Common myeloid progenitor, CD34-positive (primary cell): Measurements from ENCODE around the gene ZC3H12A. TPM values are rescaled to one million over a fixed set of nuclear protein-coding genes. Genes with fewer than 3 reads are reported as not detected.
A peak's percentile ranks its signal among the peaks of the same experiment; 100 is the strongest.

Source experiments
- CTCF ChIA-PET: fragments of 350-600 bp; sonication (Branson Sonifier 250); formaldehyde crosslinking; loops from one replicate; lab custom pipeline; 2021; ENCODE audit warnings: antibody characterized with exemption; lab: Charles Lee
- POLR2A ChIA-PET: fragments of 350-600 bp; sonication (Branson Sonifier 250); formaldehyde crosslinking; loops from one replicate; lab custom pipeline; 2021; ENCODE audit warnings: antibody characterized with exemption; lab: Charles Lee
- DNase-seq, 3 donors: peaks; one replicate each; pipeline versions ENCODE4 v3.0.0 to v3.0.0-alpha.2; 2013
- H3K27ac ChIP-seq, 2 experiments: 1 replicate in 1 of 2; 2 replicates in 1 of 2; pipeline ENCODE4 v1.7.0; 2013; ENCODE audit warnings: inconsistent platforms in 2 of 2, low read length in 2 of 2, mild to moderate bottlenecking in 2 of 2, low read depth in 1 of 2, moderate library complexity in 1 of 2; ENCODE audit not compliant: severe bottlenecking in 2 of 2, insufficient read depth in 1 of 2, poor library complexity in 1 of 2
- H3K27me3 ChIP-seq, 5 experiments: replicated peaks in 2 of 5; 1 replicate in 3 of 5; 2 replicates in 2 of 5; pipeline versions ENCODE4 v1.6.1 to v1.7.0; 2013; ENCODE audit warnings: low read length in 4 of 5, mild to moderate bottlenecking in 2 of 5, moderate library complexity in 2 of 5, inconsistent platforms in 1 of 5; ENCODE audit not compliant: insufficient read depth in 5 of 5, control insufficient read depth in 4 of 5
- H3K36me3 ChIP-seq, 4 experiments: 1 replicate in 2 of 4; 2 replicates in 2 of 4; pipeline versions ENCODE4 v1.6.1 to v1.7.0; 2013; ENCODE audit warnings: low read length in 3 of 4, control low read depth in 1 of 4, mild to moderate bottlenecking in 1 of 4; ENCODE audit not compliant: control insufficient read depth in 4 of 4, insufficient read depth in 4 of 4
- H3K4me1 ChIP-seq, 4 experiments: 1 replicate in 3 of 4; 2 replicates in 1 of 4; pipeline versions ENCODE4 v1.6.1 to v1.7.1; 2013; ENCODE audit warnings: low read length in 3 of 4, mild to moderate bottlenecking in 3 of 4, control low read depth in 1 of 4, inconsistent platforms in 1 of 4, moderate library complexity in 1 of 4; ENCODE audit not compliant: control insufficient read depth in 4 of 4, insufficient read depth in 4 of 4; ENCODE audit errors: control extremely low read depth in 1 of 4
- H3K4me3 ChIP-seq, 7 experiments: 1 replicate in 4 of 7; 2 replicates in 3 of 7; pipeline versions ENCODE4 v1.5.1 to v1.7.0; 2013; ENCODE audit warnings: mild to moderate bottlenecking in 7 of 7, low read length in 6 of 7, moderate library complexity in 6 of 7, inconsistent platforms in 2 of 7, low read depth in 2 of 7, control low read depth in 1 of 7; ENCODE audit not compliant: insufficient read depth in 4 of 7, control insufficient read depth in 1 of 7; ENCODE audit errors: extremely low read depth in 1 of 7
- H3K9me3 ChIP-seq, 5 experiments: 1 replicate in 4 of 5; 2 replicates in 1 of 5; pipeline versions ENCODE4 v1.6.1 to v1.7.1; 2013; ENCODE audit warnings: low read length in 4 of 5, mild to moderate bottlenecking in 2 of 5, inconsistent platforms in 1 of 5, low read depth in 1 of 5, moderate library complexity in 1 of 5; ENCODE audit not compliant: control insufficient read depth in 4 of 5, insufficient read depth in 2 of 5; ENCODE audit errors: control extremely low read depth in 1 of 5
- WGBS: methylation state at CpG from one replicate; pipeline ENCODE4 v1.1.5; 2013; ENCODE audit not compliant: insufficient coverage; 5-methylcytosine and 5-hydroxymethylcytosine counted together
- polyA plus RNA-seq: library from polyadenylated mRNA; unstranded; fragments of 120-200 nt; gene quantifications from one replicate; pipeline ENCODE4 v1.2.1, GENCODE V29; 2013

ZC3H12A gene
- 22.7 TPM for polyA plus RNA-seq

GRCh38 chr1:37474046-37474696, at the start of gene ZC3H12A:
Gene ZC3H12A (plus strand): TSS chr1:37474580. CDS start chr1:37475497, 917 bp downstream.
- Histone ChIP-seq H3K4me1 (peaks cover 9 to 77% (median 76%) of the 10 kb centered on the region in 4 experiments), H3K36me3 (peaks cover 0 to 27% (median 3%) of the 10 kb centered on the region in 4 experiments), H3K9me3 (no peaks in the 10 kb centered on the region), H3K4me3 (peak within 1 kb of the TSS; percentile 52 to 92 (median 84)), H3K27ac (peak within 1 kb of the TSS; percentile 75 to 90), H3K27me3 (no peaks in the 10 kb centered on the region)
- ChIA-PET CTCF (interaction anchor here (0.5 to 13.0 kb wide), 6 partner anchors 11 to 1023 kb away, joined by 3 to 146 read pairs (median 8); no protein-coding TSS in a partner anchor), POLR2A (interaction anchor here (1.3 to 3.7 kb wide), 2 partner anchors 8 to 12 kb away, joined by 4 to 26 read pairs; no protein-coding TSS in a partner anchor)
- peak; percentile 89 to 93 (median 93) for DNase-seq
- WGBS = under 1% methylated on average over 49 of the region's 78 CpGs

DNA sequence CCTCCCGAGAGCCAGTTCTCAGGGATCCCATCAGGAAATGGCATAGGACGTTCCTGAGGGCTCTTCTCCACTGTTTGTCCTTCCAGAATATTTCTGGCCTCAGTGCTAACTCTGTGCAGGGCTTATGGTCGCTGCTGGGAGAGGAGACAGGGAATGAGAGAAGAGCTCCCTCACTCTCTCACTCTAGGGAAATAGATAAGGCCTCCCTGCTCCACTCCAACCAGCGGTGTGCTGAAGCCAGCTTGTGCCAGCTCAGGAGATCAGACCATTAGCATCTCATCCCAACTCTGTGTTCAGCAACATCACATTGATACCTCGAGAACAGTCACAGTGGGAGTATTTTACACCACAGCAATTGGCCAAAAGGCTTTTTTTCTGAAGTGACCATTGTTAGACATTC, 49.2 kb upstream of the ZC3H12A start:
- Histone ChIP-seq H3K4me1 (no peaks in the 10 kb centered on the region), H3K27ac (no peak overlapping the region), H3K27me3 (peaks cover 2 to 5% (median 4%) of the 10 kb centered on the region in 5 experiments), H3K36me3 (no peaks in the 10 kb centered on the region), H3K9me3 (no peaks in the 10 kb centered on the region), H3K4me3 (no peak overlapping the region)
- ChIA-PET POLR2A (no interaction called here), CTCF (interaction anchor here (1.5 to 3.0 kb wide), 2 partner anchors 9 to 12 kb away, joined by 4 to 10 read pairs; no protein-coding TSS in a partner anchor)
- WGBS = 75% methylated on average over 4 of the region's 5 CpGs
- DNase-seq = no peak

DNA sequence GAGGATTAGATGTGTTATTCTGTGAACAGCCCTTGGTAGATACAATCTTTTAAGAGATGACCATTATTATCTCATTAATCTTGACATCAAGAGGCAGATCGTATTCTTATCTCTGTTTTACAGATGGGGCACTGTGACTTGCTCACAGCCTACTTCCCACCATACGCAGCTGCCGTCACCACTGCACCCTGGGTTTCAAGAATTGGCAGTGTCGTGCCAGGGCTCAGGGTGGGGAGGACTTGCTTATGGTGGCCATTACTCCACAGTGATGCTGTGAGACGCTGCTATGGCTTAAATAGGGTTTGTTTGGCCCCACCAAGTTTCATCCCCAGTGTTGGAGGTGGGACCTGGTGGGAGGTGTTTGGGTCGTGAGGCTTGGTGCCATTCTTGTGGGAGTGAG, 45.4 kb upstream of the ZC3H12A start:
- Histone ChIP-seq H3K36me3 (no peaks in the 10 kb centered on the region), H3K4me3 (no peak overlapping the region), H3K27ac (no peak overlapping the region), H3K4me1 (no peaks in the 10 kb centered on the region), H3K27me3 (peaks cover 2 to 13% (median 6%) of the 10 kb centered on the region in 5 experiments), H3K9me3 (no peaks in the 10 kb centered on the region)
- CTCF ChIA-PET = no interaction called here
- 45% methylated on average over 5 of the region's 6 CpGs for WGBS
- POLR2A ChIA-PET = no interaction called here
- DNase-seq = peak in 2 of 3 donors; percentile 15 to 35

GRCh38 chr1:37430103-37430985, 44.0 kb upstream of the ZC3H12A start:
- H3K36me3 ChIP-seq = no peaks in the 10 kb centered on the region
- POLR2A ChIA-PET = no interaction called here

GRCh38 chr1:37432716-37433115, 41.7 kb upstream of the ZC3H12A start:
- Histone ChIP-seq H3K36me3 (no peaks in the 10 kb centered on the region), H3K27ac (no peak overlapping the region), H3K9me3 (no peaks in the 10 kb centered on the region), H3K4me1 (no peaks in the 10 kb centered on the region), H3K27me3 (peaks cover 2 to 13% (median 6%) of the 10 kb centered on the region in 5 experiments), H3K4me3 (no peak overlapping the region)
- no CpG with 5 or more reads among the region's 12 CpGs for WGBS
- CTCF ChIA-PET = interaction anchor here (1.2 to 1.6 kb wide), 2 partner anchors 9 to 55 kb away, joined by 3 to 5 read pairs; no protein-coding TSS in a partner anchor
- POLR2A ChIA-PET = no interaction called here
- DNase-seq = no peak

More at GRCh38 chr1:37430103-37430985, 44.0 kb upstream of the ZC3H12A start:
- H3K9me3 ChIP-seq = no peaks in the 10 kb centered on the region
- no peaks in the 10 kb centered on the region for H3K4me1 ChIP-seq
- CTCF ChIA-PET = interaction anchor here (0.6 kb wide), 1 partner anchor 767 kb away, joined by 3 read pairs; no protein-coding TSS in a partner anchor
- DNase-seq = no peak
- H3K27ac ChIP-seq = no peak overlapping the region
- no peak overlapping the region for H3K4me3 ChIP-seq
- 94% methylated on average over 9 of the region's 11 CpGs for WGBS
- H3K27me3 ChIP-seq = peaks cover 2 to 13% (median 6%) of the 10 kb centered on the region in 5 experiments

DNA sequence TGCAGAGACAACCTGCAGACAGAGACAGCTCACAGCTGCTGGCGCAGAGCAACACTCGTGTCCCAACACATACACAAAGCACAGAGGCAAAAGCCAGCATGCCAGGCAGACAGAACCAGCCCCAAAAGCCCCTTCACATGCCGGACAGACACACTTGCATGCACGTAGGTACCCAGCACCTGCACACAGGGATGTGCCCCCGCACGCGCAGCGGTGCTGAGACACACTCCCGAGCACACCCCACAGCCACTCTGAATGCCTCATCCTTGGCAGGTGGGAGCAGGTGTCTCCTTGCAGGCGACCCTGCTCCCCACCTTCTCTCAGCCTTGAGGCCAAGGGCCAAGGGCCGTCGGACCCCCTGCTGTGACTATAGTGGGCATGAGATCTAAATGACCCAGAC, 41.2 kb upstream of the ZC3H12A start:
- H3K9me3 ChIP-seq = no peaks in the 10 kb centered on the region
- H3K27me3 ChIP-seq = peaks cover 2 to 13% (median 6%) of the 10 kb centered on the region in 5 experiments

More for the DNA sequence above, 41.2 kb upstream of the ZC3H12A start:
- POLR2A ChIA-PET = no interaction called here
- 100% methylated on average over 8 of the region's 12 CpGs for WGBS
- Histone ChIP-seq H3K4me1 (no peaks in the 10 kb centered on the region), H3K27ac (no peak overlapping the region), H3K36me3 (no peaks in the 10 kb centered on the region), H3K4me3 (no peak overlapping the region)
- no peak for DNase-seq
- CTCF ChIA-PET = interaction anchor here (1.2 to 1.9 kb wide), 3 partner anchors 9 to 54 kb away, joined by 3 to 9 read pairs (median 5); no protein-coding TSS in a partner anchor
